NCI-H460 (cell line): Measurements from ENCODE around the gene SCG2. TPM values are rescaled to one million over a fixed set of nuclear protein-coding genes. Genes with fewer than 3 reads are reported as not detected.
"Not testable (repeated sequence)": the region's sequence is repeated elsewhere in the genome, so short reads cannot be mapped to it uniquely, and the experiment has no call there.

Experiments
- DNase-seq: peaks from one replicate; pipeline ENCODE4 v3.0.0-alpha.2; 2016; ENCODE audit warnings: low read depth; ENCODE audit errors: extremely low read depth
- total RNA-seq: library from RNA; depleted of rRNA; stranded (reverse); fragments of >200 nt; shearing (Covaris generic); gene quantifications from 2 replicates; pipeline ENCODE4 v1.2.3, GENCODE V29; 2014

Gene SCG2
- total RNA-seq, 1 experiment from 2014 or later: 11.2 TPM

DNA sequence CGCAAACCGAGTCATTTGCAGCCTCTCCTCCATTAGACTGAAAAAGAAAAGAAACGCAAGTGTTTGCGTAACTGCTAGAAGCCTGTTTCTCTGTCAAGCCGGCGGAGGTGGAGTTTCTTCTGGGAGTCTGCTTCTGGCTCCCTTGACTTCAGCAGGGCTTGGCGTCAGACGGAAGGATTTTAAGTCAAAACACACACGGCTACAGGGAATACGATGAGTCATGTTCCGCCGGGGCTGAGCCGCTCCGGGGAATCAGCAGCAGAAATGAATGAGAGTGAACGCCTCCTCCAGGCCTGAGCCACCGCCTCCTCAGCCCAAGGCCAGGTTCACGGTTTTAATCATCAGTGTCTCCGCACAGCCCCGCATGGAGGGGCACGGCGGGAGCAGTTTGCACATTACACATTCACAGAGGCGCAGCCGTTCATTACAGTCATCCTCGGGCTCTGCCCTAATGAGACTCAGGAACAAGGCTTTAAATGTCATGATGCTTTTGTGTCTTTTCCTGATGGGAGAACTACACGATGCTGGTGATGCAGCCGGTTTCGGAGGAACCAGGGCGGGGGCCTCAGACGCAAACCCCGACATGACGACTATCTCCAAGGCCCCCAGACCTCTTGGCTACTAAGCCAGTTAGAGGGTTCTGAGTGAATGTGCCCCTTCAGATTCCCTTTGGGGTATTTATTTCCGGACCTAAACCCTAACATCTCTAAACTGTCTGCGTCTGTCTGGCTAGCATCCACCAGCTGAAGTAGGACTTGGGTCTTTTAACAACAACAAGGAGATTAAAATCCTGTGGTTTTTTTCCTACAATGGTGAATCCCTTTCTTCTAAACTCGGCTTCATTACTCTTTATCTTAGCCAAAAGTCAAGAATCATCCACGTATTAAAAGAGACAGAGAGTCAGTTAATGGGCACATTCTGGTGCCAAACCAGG, 11.1 kb upstream of the SCG2 start:
- DNase-seq: peak; percentile 94

DNA sequence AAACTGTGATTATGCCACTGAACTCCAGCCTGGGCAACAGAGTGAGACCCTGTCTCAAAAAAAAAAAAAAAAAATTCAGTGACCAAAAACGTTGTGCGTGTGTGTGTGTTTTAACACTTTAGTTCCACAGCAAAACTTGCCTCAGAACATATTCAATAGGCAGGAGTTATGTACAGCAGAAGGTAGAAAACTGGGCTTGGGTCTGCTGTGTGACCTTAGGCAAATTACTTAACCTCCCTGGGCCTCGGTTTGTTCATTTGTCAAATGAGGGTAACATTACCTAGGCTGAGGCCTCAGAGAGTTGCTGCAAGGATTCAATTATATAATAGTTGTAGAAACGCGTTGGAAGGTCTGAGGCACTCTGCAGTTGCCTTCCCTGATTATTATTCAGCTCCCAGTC, 10.3 kb upstream of the SCG2 start:
- no peak for DNase-seq

DNA sequence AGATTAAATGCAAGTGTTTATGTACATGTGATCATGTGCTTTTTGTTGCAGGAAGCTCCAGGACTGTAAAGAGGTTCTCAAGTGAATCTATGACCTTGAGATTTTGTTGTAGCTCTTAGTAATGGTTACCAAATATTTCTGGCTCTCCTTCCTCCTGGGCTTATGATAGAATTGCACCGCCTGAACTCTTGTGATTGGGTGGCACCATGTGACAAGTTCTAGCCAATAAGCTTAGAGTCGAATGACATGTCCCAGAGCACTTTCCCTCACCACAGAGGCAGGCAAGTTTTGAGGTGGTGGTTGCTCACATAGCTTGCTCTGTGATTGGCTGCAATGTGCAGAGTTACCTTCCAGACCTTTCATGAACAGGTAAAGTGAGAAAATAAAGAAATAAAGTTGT, 8.9 kb upstream of the SCG2 start:
- no peak for DNase-seq

DNA sequence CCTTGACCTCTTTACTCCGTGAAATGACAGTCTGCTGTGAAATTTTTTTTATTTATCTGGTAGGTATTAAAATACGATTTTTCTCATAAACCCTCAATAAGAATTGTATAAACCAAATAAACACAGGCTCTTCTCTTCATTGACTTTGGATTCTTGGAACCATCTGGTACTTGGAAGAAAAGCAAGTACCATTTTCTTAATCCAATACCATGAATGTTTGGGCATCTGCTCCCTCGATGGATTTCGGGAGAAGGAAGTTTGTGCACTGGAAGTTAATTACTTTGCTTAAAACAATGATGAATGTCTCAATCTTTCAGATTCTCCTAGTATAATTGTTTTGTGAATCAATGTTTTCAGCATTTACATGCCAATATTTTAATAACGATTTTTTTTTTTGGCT, 5.3 kb upstream of the SCG2 start:
- DNase-seq: no peak

DNA sequence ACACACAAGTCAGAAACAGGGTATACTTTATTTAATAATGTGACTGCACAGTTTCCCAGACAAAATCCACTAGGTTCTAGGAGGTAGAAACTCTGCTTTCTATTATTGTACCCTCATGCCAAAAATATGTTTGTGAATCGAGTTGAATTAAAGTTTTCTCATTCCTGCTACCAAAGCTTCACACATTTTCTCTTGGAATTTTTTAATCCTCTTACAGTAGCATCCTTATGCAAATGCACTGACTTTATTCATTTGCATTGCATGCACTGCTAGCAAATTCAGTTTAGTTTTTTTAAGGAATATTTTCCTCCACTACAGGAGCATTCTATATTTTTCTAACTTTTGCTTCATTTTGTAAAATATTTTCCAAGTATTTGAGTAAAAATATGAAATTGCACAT, 4.8 kb upstream of the SCG2 start:
- DNase-seq: no peak

DNA sequence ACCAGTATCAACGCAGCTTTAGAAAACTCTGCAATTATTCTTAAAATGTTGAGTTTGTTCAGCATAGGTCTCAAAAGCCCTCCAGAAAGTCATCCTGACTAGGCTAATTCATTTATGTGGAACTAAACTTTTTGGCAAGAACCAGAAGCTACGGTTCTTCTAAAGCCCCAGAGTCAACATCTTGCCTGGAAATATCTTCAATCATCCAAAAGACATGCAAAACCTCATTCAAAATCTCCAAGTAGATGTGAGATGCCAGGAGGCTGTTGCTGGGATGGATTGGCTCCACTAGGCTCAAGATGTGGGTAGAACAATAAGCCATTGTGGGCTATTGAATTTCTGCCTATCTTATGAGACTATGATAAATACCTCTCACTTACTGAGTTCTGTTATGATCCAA, 2.1 kb upstream of the SCG2 start:
- DNase-seq: no peak

DNA sequence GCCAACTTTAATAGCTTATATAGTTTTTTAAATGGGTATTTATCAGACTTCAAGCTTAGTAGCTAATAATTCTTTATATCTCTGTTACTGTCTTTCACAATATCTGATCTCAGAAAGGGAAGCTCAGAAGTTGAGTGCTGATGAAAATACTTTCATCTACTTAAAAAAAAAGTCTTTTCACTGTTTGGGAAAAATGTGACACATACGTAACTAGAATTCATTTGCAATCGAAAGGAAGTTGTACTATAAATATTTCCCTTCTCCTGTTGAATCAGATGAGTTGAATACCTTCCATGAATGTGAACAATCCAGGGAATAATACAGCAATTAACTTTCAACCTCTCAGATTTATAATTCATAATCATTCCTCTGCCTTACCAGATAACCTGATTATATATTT, 811 bp upstream of the SCG2 start:
- DNase-seq: no peak

DNA sequence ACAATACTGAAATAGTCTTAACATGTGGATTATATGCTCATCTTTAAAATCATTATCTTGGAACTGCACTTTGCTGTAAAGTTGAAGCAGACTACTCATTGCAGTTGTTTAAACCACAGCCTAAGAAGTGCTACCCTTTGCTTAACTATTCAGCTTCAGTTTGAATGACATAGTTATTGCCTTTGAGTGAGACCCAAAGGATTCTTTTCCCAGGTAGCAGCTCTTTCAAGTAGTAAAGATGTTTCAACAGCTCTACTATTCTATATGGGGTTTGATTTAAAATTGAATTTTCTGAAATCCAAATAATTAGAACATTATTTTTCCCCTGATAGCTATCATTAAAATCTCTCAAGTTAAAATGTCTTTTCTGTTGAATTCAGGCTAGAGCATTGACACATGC, 1.1 kb downstream of the SCG2 start:
- DNase-seq: no peak

DNA sequence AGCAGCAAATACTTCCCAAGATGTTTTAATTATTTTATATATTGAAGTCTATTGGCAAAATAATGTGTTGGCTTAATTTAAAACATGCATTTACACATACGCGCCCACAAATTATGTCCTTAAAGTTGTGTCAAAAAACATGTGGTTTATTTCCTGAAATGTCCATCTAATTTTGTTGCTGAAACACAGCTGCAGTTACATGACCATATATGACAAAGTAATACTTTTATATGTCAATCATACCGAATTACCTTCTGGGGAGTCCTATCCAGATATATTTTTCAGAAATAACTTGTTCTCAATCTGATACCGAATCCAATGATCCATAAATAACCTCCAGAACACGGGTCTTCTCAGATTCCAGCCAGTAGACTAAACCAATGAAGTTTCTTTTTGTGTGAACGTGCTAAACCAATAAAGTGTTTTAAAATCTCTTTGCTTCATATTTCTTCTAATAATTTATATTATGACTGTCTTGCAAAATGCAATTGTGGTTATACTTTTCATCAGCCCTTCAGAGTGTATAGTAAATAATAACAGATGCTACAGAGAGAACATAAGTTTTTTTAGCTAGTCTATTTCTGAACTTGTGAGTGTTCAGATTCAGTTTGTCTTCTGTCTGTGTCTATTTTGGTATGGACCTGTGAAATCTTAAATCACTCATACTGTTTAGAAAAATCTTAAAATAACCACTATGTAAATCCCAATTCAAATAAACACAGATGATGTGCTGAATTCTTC, 2.4 kb downstream of the SCG2 start:
- DNase-seq: no peak

DNA sequence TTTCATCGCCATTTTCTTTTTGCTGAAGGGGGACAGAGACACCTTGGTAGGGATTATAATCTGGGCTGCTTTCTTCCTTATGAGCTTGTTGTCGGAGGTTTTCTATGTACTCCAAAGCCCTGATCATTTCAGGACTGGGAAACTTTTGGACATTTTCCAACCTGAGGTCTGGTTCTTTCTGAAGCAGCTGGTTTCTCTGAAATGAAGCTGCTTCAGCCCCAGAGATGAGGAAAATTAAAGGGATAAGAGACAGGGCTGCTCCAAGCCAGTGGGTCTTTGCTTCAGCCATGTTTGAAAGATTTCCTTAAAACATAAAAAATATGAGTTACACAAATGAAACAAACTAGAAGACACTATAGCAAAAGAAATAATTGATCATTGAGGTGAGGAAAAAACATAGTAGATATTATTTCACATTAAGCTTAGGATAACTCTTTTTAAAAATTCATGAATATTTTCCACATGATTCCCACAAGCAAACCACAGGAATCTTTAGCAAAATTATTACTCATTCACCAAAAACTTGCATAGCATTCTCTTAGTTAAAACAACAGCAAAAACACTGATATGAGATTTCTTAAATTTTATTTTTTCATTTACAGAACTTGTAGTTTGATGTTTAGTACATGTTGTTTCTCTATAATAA, 3.0 kb downstream of the SCG2 start:
- DNase-seq: no peak

DNA sequence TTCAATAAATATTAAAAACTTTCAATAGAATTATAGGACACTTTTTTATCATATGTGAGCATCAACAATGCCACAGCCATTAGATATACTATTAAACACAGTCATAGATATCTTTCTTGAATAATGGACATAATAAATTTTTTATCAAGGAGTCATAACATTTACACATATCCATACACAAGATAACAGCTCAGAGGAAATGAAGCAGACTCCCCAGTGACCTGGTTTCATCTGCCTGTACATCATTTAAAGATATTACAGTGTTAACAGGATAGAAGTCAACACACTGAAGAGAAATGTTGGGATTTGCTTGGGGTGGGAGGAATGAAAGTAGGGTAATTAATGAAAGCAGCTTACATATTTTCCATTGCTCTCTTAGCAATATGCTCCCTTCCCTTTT, 5.1 kb downstream of the SCG2 start:
- no peak for DNase-seq

DNA sequence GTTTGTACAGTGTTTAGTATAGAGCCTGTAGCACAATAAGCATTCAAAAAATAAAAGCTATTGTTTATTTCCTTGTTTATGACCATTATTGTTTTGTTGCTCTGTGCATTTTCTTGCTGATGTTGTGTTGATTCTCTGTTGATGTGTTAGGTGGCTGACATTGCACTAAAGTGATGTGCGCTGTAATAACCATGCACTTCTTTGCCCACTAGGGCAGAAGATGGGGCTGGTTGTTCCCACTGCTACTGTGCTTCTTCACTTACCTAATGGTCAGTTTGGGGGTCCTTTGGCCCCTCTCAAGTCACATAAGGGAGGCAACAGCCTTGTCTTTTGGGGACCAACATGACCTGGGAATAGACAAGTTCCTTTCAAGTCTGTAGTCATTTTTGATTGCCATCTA, 6.0 kb downstream of the SCG2 start:
- no peak for DNase-seq

DNA sequence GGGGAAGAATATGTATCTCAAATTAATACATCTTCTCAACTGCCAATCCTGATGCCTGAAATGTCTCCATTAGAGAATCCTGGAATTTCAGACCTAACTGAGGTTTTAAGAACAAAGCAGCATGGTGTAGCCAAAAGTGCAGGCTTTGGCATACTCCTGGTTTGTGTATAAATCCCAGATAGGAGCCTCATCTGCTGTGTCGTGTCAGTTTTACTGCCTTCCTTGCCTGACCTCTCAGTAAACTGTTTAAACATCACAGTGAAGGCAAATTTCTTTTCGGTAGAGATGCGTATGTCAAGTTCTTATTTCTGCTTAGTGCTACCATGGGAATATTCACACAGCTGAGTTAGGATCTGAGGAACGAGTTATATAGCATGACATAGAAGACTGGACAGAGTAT, 7.3 kb downstream of the SCG2 start:
- no peak for DNase-seq

DNA sequence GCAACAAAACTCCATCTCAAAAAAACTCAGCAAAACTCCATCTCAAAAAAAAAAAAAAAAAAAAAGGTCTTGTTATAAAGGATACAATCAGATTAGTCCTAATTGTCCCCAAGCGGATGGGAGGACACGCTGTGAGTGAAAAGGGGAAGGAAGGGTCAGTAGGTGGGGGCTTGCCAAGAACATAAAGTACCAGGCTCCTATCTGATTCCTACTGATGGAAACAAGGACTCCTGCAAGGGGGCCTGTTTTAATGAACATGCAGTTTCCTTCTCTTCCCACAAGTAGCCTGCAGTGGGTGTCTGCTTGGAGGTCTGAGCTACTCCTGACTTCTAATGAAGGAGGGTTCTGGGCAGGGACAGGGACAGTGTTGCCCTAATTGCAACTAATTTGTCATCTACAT, 7.9 kb downstream of the SCG2 start:
- DNase-seq: no peak

DNA sequence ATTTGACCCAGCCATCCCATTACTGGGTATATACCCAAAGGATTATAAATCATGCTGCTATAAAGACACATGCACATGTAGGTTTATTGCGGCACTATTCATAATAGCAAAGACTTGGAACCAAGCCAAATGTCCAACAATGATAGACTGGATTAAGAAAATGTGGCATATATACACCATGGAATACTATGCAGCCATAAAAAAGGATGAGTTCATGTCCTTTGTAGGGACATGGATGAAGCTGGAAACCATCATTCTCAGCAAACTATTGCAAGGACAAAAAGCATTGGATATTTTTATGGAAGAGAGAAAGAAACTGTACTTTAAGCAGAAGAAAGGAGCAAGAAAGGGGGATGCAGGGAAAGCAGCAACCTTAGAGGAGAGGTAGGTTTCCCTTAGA, 9.5 kb downstream of the SCG2 start:
- DNase-seq: not testable (repeated sequence)

DNA sequence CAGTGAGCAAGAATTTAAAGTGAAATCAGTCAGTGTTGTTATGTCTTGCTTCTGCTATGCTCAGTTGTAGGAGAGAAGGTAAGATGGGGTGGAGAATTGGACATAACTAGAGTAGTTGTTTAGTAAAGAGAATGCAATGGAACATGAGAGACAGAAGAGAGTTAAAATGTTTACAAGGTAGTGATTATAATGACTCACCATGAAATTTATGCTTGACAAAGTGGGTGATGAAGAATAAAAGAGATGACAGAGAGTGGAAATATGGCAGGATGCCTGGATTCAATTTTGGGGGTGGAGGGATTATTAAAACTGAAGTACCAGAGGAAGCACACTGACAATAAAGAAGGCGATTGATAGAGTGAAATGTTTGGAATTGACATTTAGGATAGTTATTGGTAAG, 10.6 kb downstream of the SCG2 start:
- DNase-seq: no peak

DNA sequence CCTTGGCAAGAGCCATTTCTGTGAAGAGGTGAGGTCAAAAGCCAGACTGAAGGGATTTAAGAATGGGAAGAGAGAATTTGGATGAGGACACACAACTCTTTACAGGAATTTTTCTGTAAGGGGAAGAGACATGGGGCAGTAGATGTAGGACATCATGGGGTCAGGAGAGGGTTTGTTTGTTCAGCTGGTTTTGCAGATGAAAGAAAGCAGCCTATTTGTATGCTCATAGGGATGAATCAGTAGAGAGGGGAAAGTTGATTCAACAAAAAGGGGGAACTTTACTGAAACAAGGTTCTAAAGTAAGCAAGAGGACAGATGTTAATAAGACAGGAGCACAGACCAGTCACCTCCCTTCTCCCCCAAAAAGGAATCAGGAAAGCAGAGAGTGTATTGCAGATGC, 11.2 kb downstream of the SCG2 start:
- DNase-seq: no peak

DNA sequence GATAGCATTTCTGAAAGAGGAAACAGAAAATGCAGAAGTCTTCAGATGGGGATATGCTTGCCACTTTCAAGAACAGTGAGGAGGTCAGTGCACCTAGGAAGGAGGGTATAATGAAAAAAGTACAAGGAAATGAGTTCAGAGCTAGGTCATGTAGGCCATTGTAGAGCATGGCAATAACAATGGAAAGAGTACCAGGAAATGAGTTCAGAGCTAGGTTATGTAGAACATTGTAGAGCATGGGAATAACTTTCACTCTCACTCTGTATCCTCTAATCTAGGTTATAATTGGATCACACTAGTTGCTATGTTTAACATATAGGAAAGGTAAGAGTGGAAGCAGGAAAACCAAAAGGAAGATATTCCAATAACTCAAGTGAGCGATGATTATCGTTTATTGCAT, 12.3 kb downstream of the SCG2 start:
- DNase-seq: no peak

DNA sequence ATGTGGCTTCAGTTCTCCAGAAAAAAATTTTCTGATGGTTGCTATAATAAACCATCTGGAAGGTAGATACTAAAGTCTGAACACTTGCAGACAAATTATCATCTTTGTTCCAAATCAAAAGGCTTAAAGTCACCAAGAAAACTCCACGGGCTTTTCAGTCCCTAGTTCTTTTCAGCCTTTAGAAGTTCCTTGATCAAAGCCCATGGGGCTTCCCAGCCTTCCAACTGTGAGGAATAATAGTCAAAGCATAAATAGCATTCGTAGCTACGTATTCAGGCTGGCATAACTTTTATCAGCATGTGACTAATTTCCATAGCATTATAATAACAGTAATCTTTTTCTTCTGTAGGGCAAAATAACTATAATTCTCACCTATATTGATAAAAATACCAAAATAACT, 13.9 kb downstream of the SCG2 start:
- no peak for DNase-seq

DNA sequence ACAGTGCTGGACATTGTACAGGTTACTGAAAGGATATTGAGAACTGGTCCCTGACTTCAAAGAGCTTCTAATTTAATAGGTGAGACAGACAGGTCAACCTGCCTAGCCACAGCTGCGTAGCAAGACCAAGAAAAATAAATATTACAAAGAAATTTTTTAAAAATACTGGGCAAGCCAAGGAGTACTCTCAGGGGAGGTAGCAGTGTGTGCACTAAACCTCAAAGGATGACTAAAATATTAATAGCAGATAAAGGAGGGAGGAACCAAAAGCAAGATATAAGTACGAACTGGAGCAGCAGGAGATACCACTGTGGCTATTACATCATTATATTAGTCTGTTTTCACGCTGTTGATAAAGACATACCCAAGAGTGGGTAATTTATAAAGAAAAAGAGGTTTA, 14.9 kb downstream of the SCG2 start:
- DNase-seq: no peak

DNA sequence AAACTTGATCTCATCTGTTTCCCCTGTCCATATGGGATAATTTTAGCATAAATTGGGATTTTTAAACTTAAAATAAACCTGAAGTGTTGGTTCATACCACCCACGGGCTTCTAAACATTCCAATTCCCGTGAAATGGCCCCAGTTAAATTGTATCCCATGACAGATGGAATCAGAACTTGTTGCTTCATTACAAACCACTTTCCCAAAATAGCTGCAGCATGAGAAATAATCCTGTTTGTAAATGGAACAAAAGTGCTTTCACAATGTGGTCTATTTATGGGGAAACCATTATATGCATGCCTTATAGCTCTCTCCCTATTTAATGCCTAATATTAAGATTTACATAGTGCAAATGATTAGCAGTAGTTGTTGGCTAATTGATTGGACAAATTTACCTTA, 15.9 kb downstream of the SCG2 start:
- no peak for DNase-seq

DNA sequence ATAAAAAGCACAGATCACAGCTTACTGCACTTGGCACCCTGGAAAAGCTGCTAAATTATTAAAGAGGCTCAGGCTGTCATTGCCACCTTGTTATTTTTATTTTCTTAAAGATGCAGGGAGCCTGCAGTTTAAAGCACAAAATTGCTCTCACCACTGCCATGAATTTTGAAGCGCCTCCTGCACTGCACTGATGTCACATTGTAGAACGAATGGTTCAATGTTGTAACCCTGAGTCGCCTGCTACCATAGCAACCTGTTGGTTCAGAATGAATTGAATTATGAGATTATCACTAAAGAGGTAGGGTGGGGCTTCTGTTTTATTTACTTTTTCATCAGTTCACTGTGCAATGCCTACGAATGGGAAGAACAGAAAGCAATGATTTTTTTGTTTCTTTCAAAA, 16.5 kb downstream of the SCG2 start:
- DNase-seq: no peak
